Liver (tissue), 3 donors: ENCODE data around the gene UBR1.

Experiments used
- ATF3 ChIP-seq: IDR thresholded peaks from 2 replicates; pipeline ENCODE4 v1.6.1; 2016; ENCODE audit warnings: antibody characterized with exemption
- CTCF ChIP-seq: fragments of 150-350 bp; IDR thresholded peaks from 2 replicates; pipeline ENCODE4 v1.5.1; 2017; ENCODE audit warnings: improper control_type of control experiment, low read depth, low read length; ENCODE audit not compliant: missing input control
- FOXA1 ChIP-seq: IDR thresholded peaks from 2 replicates; pipeline ENCODE4 v1.6.1; 2016; ENCODE audit warnings: antibody characterized with exemption
- GABPA ChIP-seq, 2 donors: IDR thresholded peaks in 1 of 2; conservative IDR thresholded peaks in 1 of 2; 2 replicates each; pipeline ENCODE4 v1.6.1; 2016; ENCODE audit warnings: antibody characterized with exemption in 2 of 2, mild to moderate bottlenecking in 1 of 2, moderate library complexity in 1 of 2
- MAX ChIP-seq: IDR thresholded peaks from 2 replicates; pipeline ENCODE4 v1.6.1; 2016; ENCODE audit warnings: antibody characterized with exemption
- REST ChIP-seq: IDR thresholded peaks from 2 replicates; pipeline ENCODE4 v1.6.1; 2016; ENCODE audit warnings: antibody characterized with exemption, mild to moderate bottlenecking
- SP1 ChIP-seq: IDR thresholded peaks from 2 replicates; pipeline ENCODE4 v1.6.1; 2018; ENCODE audit warnings: antibody characterized with exemption, mild to moderate bottlenecking
- ZBTB33 ChIP-seq: IDR thresholded peaks from 2 replicates; pipeline ENCODE4 v1.6.1; 2016; ENCODE audit warnings: antibody characterized with exemption
- donor health status: healthy.
- donor health status: healthy.

GRCh38 chr15:42964476-42964875 lies 141.4 kb downstream of the UBR1 start:
- no peak for TF ChIP-seq MAX
- no peak for TF ChIP-seq CTCF
- TF ChIP-seq ATF3 = no peak
- no peak for TF ChIP-seq GABPA (IDR thresholded peaks at IDR 0.05 in 1 of 2, conservative IDR thresholded peaks at IDR 0.05 in 1 of 2)
- TF ChIP-seq ZBTB33 = no peak
- TF ChIP-seq REST = no peak
- no peak for TF ChIP-seq FOXA1
- TF ChIP-seq SP1 = no peak
